ENCODE data around the gene PHLDB2.

PHLDB2 gene

DNA sequence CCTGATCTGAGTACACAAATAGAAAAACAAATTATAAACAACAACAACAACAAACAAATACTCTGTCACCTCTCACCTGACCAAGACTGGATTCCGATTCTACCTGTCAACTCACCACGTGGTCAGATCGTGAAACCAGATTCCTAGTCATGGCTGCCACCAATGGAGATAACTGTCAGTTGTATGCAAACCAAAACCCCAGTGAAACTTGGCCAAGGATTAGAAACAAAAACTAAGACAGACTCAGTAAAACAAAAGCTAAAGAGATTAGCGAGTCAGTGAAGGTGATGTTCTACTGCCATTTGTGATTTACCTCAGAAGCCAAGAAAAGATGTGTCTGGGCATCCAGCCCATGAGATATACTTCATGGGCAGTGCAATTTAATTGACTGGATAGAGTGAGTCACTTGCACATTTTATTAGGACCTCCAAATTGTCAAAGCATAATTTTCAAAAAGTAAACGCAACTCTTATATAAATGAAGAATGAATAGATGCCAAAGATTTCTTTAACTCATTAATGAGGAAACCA, 31.1 kb downstream of the PHLDB2 start:
- no peak overlapping the region for H3K9ac ChIP-seq (ENCODE audit: low read depth, low read length)
- no peaks in the 10 kb centered on the region for H3K27me3 ChIP-seq (ENCODE audit: control insufficient read depth, insufficient read depth, low read length)
- H3K4me1 ChIP-seq (ENCODE audit: control insufficient read depth, insufficient read depth, low read length), result no peaks in the 10 kb centered on the region
- no peaks in the 10 kb centered on the region for H3K36me3 ChIP-seq (ENCODE audit: control insufficient read depth, insufficient read depth, low read length)
- H3K9me3 ChIP-seq (ENCODE audit: control insufficient read depth, insufficient read depth, low read length), result no peaks in the 10 kb centered on the region
- no peak overlapping the region for H3K4me3 ChIP-seq (ENCODE audit: low read depth, low read length)

DNA sequence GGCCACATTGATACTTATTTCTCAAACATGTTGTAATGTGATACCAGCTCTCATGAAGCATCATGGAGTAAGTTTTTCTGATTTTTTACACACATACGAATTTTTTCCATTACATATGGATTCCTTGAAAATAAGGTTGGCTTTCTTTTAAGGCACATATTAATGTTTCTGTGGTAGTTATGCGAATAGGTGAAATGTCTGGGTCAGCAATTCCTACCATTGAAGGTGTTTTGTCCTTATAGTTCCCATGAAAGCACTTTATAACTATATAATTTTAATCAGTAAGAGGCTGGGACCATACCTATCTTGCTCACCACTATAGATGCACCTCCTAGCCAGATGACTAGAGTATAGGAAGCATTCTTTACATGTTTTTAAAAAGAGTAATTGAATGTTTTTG, 33.0 kb downstream of the PHLDB2 start:
- Histone ChIP-seq H3K36me3 (ENCODE audit: control insufficient read depth, insufficient read depth, low read length) (no peaks in the 10 kb centered on the region), H3K4me3 (ENCODE audit: low read depth, low read length) (no peak overlapping the region), H3K9me3 (ENCODE audit: control insufficient read depth, insufficient read depth, low read length) (no peaks in the 10 kb centered on the region), H3K9ac (ENCODE audit: low read depth, low read length) (no peak overlapping the region), H3K4me1 (ENCODE audit: control insufficient read depth, insufficient read depth, low read length) (no peaks in the 10 kb centered on the region), H3K27me3 (ENCODE audit: control insufficient read depth, insufficient read depth, low read length) (no peaks in the 10 kb centered on the region)

DNA sequence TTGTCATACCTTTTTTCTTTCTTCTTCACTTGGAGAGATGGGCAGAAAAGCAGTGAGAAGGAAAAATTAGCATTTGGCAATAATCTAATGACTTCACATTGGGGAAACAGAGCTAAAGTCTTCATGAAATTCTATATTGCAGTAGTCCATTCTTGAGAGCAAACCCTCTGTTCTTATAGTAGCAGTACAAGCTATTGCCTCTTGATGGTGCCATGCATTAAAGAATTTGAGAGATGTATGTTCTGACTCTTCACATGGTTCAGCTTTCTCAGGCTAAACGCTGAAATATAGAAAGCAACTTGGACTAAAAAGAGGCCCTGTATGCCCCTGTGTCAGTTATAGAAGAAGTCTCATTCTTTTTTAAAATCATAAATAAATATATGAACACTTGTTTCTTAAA, 36.0 kb downstream of the PHLDB2 start:
- Histone ChIP-seq H3K4me3 (ENCODE audit: low read depth, low read length) (no peak overlapping the region), H3K27me3 (ENCODE audit: control insufficient read depth, insufficient read depth, low read length) (no peaks in the 10 kb centered on the region), H3K4me1 (ENCODE audit: control insufficient read depth, insufficient read depth, low read length) (no peaks in the 10 kb centered on the region), H3K36me3 (ENCODE audit: control insufficient read depth, insufficient read depth, low read length) (no peaks in the 10 kb centered on the region), H3K9me3 (ENCODE audit: control insufficient read depth, insufficient read depth, low read length) (no peaks in the 10 kb centered on the region), H3K9ac (ENCODE audit: low read depth, low read length) (no peak overlapping the region)

DNA sequence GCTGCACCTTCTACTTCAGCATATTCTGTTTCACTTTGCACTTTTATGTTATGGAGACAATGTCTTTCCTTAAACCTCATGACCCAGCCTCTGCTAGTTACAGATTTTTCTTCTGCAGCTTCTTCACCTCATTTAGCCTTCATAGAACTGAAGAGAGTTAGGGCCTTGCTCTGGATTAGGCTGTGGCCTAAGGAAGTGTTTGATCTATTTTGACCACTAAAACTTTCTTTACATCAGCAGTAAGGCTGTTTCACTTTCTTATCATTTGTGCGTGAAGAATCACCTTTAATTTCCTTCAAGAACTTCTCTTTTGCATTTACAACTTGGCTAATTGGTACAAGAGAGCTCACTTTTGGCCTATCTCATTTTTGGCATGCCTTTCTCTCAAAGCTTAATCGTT, 40.9 kb downstream of the PHLDB2 start:
- Histone ChIP-seq H3K9me3 (ENCODE audit: control insufficient read depth, insufficient read depth, low read length) (no peaks in the 10 kb centered on the region), H3K9ac (ENCODE audit: low read depth, low read length) (no peak overlapping the region), H3K36me3 (ENCODE audit: control insufficient read depth, insufficient read depth, low read length) (no peaks in the 10 kb centered on the region), H3K4me3 (ENCODE audit: low read depth, low read length) (no peak overlapping the region), H3K27me3 (ENCODE audit: control insufficient read depth, insufficient read depth, low read length) (no peaks in the 10 kb centered on the region), H3K4me1 (ENCODE audit: control insufficient read depth, insufficient read depth, low read length) (no peaks in the 10 kb centered on the region)

DNA sequence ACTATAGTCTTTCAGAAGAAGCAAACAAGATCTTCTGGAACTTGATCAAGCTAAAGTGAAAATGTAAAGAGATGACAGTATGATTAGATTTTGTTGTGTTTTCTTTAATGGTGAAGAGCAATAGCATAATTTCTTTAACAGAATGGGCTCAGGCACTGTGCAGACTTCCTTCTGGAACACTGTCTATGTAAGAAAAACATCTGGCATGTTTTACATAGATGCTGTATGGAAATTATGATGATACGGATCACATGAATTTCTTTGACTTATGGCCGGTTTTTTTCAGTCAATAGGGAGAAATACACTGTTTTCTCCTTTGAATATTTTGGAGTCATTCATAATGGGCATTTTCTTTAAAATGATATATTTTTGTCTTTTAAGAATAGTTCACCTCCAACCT, 42.6 kb downstream of the PHLDB2 start:
- no peaks in the 10 kb centered on the region for H3K4me1 ChIP-seq (ENCODE audit: control insufficient read depth, insufficient read depth, low read length)
- H3K9me3 ChIP-seq (ENCODE audit: control insufficient read depth, insufficient read depth, low read length), result no peaks in the 10 kb centered on the region
- H3K4me3 ChIP-seq (ENCODE audit: low read depth, low read length), result no peak overlapping the region
- H3K36me3 ChIP-seq (ENCODE audit: control insufficient read depth, insufficient read depth, low read length), result no peaks in the 10 kb centered on the region
- H3K9ac ChIP-seq (ENCODE audit: low read depth, low read length), result no peak overlapping the region
- no peaks in the 10 kb centered on the region for H3K27me3 ChIP-seq (ENCODE audit: control insufficient read depth, insufficient read depth, low read length)

DNA sequence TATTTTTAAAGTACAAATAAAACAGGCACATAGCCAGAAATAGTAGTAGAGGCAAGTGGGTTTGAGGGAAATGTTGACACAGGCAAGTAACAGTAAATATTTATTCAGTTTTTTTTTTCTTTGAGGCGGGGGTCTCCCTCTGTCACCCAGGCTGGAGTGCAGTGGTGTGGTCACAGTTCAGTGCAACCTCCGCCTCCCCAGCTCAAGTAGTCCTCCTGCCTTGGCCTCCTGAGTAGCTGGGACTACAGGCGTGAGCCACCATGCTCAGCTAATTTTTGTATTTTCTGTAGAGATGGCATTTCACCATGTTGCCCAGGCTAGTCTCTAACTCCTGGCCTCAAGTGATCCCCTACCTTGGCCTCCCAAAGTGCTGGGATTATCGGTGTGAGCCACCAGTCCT, 43.5 kb downstream of the PHLDB2 start:
- no peak overlapping the region for H3K4me3 ChIP-seq (ENCODE audit: low read depth, low read length)
- no peak overlapping the region for H3K9ac ChIP-seq (ENCODE audit: low read depth, low read length)
- no peaks in the 10 kb centered on the region for H3K4me1 ChIP-seq (ENCODE audit: control insufficient read depth, insufficient read depth, low read length)
- no peaks in the 10 kb centered on the region for H3K9me3 ChIP-seq (ENCODE audit: control insufficient read depth, insufficient read depth, low read length)
- H3K27me3 ChIP-seq (ENCODE audit: control insufficient read depth, insufficient read depth, low read length), result no peaks in the 10 kb centered on the region
- no peaks in the 10 kb centered on the region for H3K36me3 ChIP-seq (ENCODE audit: control insufficient read depth, insufficient read depth, low read length)

DNA sequence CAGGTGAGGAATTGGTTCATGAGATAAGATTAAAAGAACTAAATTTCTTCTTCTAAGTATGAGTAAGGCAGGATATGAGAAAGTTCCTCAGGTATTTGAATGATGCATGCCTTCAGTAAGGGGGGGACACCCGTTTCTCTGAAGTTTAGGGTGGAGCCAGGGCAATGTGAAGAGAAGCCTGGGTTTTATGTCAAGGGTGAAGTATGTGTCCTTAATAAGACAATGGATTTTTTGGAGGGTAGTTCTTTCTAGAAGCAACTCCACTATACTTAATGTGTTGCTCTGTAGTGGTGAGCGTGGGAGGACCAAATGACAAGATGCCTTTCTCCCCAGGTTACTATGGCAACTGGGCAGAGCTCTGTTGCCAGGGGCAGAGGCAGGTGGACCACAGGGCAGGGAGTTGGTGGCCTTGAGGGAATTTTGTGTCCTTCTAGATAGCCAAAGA, 44.0 kb downstream of the PHLDB2 start:
- Histone ChIP-seq H3K36me3 (ENCODE audit: control insufficient read depth, insufficient read depth, low read length) (no peaks in the 10 kb centered on the region), H3K9me3 (ENCODE audit: control insufficient read depth, insufficient read depth, low read length) (no peaks in the 10 kb centered on the region), H3K4me1 (ENCODE audit: control insufficient read depth, insufficient read depth, low read length) (no peaks in the 10 kb centered on the region), H3K27me3 (ENCODE audit: control insufficient read depth, insufficient read depth, low read length) (no peaks in the 10 kb centered on the region), H3K4me3 (ENCODE audit: low read depth, low read length) (no peak overlapping the region), H3K9ac (ENCODE audit: low read depth, low read length) (no peak overlapping the region)

DNA sequence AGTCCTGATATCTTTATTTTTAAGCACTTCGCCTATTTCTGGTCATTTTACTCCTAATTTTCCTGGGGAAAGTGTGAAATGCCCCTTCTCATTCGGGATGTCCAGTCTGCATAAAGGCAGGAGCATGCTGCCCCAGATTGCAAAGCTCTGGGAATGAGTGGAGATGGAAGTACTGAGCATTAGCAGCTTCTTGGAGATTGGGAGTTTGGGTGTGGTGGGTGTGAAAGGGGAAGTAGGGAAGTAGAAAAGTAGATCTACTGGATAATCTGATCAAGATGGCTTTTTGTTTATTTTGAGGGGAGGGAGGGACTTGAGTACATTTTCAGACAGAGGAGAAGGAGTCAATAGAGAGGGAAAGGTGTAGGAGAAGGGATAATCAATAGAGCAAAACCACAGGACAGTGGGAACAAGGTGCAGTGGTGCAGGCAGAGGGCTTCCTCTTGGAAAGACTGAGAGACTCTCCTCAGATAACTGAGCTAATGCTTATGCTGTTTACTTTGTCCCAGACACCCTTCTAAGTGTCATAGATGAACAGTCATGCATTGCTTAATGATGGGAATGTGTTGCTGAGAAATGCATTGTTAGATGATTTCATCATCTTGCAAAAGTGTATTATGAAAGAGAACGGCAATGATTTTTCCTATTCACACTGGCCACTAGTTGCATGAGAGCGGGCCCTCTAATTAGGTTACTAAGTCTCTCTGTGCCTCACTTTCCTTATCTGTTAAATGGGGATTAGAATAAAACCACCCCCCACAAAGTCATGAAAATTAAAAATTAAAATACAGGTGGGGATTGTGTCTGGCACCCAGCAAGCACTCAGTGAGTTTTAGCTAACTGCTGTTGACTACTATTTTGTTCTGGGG, 45.5 kb downstream of the PHLDB2 start:
- Histone ChIP-seq H3K36me3 (ENCODE audit: control insufficient read depth, insufficient read depth, low read length) (no peaks in the 10 kb centered on the region), H3K4me3 (ENCODE audit: low read depth, low read length) (no peak overlapping the region), H3K27me3 (ENCODE audit: control insufficient read depth, insufficient read depth, low read length) (no peaks in the 10 kb centered on the region), H3K9ac (ENCODE audit: low read depth, low read length) (no peak overlapping the region), H3K4me1 (ENCODE audit: control insufficient read depth, insufficient read depth, low read length) (no peaks in the 10 kb centered on the region), H3K9me3 (ENCODE audit: control insufficient read depth, insufficient read depth, low read length) (no peaks in the 10 kb centered on the region)

DNA sequence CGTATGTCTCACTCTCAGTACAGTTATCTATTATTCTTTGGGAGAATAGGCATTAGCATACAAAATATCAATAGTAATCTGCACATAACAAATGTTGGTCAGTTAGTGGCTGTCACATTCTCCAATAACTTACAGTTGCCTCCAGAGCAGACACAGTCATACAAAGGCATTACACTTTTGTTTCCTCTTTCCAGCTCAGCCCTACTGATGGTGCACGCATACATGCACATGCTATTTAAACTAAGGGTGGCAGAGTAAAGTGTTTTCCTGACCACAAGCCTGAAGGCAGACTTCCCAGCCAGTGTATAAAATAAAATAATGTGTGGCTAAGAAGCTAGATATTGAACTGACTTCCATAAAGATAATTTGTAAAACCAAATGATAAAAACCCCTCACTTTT, 47.6 kb downstream of the PHLDB2 start:
- no peak overlapping the region for H3K4me3 ChIP-seq (ENCODE audit: low read depth, low read length)
- no peaks in the 10 kb centered on the region for H3K9me3 ChIP-seq (ENCODE audit: control insufficient read depth, insufficient read depth, low read length)
- no peaks in the 10 kb centered on the region for H3K4me1 ChIP-seq (ENCODE audit: control insufficient read depth, insufficient read depth, low read length)
- no peak overlapping the region for H3K9ac ChIP-seq (ENCODE audit: low read depth, low read length)
- H3K36me3 ChIP-seq (ENCODE audit: control insufficient read depth, insufficient read depth, low read length), result no peaks in the 10 kb centered on the region
- H3K27me3 ChIP-seq (ENCODE audit: control insufficient read depth, insufficient read depth, low read length), result no peaks in the 10 kb centered on the region

DNA sequence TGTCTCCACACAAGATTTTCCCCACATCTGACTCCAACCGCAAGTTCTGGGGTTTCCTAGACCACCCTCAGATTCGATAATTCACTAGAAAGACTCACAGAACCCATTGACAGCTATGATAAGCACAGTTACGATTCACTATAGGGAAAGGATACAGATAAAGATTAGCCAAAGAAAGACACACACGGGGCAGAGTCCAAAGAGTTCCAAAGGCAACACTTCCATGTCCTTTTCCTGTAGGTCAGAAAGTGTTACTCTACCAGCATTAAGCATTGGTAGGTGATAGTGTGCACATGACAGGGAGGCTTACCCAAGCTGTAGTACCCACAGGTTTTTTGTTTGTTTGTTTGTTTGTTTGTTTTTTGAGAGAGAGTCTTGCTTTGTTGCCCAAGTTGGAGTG, 48.1 kb downstream of the PHLDB2 start:
- Histone ChIP-seq H3K9ac (ENCODE audit: low read depth, low read length) (no peak overlapping the region), H3K36me3 (ENCODE audit: control insufficient read depth, insufficient read depth, low read length) (no peaks in the 10 kb centered on the region), H3K4me3 (ENCODE audit: low read depth, low read length) (no peak overlapping the region), H3K27me3 (ENCODE audit: control insufficient read depth, insufficient read depth, low read length) (no peaks in the 10 kb centered on the region), H3K9me3 (ENCODE audit: control insufficient read depth, insufficient read depth, low read length) (no peaks in the 10 kb centered on the region), H3K4me1 (ENCODE audit: control insufficient read depth, insufficient read depth, low read length) (no peaks in the 10 kb centered on the region)

DNA sequence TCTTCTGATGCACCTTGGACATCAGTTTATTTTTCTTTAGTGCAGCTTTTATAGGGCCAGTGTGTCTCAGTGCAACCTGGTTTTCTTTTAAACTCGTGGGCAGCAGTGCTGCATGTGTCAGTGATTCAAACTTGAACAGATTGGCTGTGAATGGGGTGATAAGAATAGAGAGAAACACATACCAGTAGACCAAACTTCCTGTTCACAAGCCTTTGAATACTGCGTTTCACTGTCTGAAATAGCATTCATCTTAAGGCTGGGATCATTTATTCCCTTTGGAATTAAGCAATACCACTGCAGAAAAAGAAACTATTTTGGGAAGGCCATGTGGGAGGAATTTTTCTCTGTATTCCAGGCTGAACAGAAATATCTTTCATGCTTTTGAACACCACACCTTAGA, 51.7 kb downstream of the PHLDB2 start:
- H3K4me1 ChIP-seq (ENCODE audit: control insufficient read depth, insufficient read depth, low read length), result no peaks in the 10 kb centered on the region
- H3K27me3 ChIP-seq (ENCODE audit: control insufficient read depth, insufficient read depth, low read length), result no peaks in the 10 kb centered on the region
- no peak overlapping the region for H3K9ac ChIP-seq (ENCODE audit: low read depth, low read length)
- no peak overlapping the region for H3K4me3 ChIP-seq (ENCODE audit: low read depth, low read length)
- H3K9me3 ChIP-seq (ENCODE audit: control insufficient read depth, insufficient read depth, low read length), result no peaks in the 10 kb centered on the region
- H3K36me3 ChIP-seq (ENCODE audit: control insufficient read depth, insufficient read depth, low read length), result no peaks in the 10 kb centered on the region

DNA sequence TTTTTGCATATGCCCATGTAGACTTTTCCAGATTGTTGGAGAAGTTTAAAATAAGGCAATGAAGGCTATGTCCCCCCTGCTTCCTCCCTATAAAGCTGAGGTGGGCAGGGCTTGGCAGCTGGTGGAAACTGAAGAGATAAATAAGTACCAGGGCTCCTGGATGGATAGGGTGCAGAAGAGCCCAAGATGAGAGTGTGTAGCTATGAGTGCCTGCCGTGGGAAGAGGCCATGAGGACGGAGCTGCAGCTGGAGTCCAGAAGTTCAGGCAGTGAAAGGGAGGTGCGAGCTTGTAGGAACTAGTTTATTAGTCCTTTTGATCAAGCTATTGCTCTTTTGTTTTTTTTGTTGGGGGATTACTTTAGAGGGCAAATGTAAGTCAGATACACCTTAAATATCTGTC, 52.4 kb downstream of the PHLDB2 start:
- Histone ChIP-seq H3K9me3 (ENCODE audit: control insufficient read depth, insufficient read depth, low read length) (no peaks in the 10 kb centered on the region), H3K27me3 (ENCODE audit: control insufficient read depth, insufficient read depth, low read length) (no peaks in the 10 kb centered on the region), H3K36me3 (ENCODE audit: control insufficient read depth, insufficient read depth, low read length) (no peaks in the 10 kb centered on the region), H3K4me3 (ENCODE audit: low read depth, low read length) (no peak overlapping the region), H3K4me1 (ENCODE audit: control insufficient read depth, insufficient read depth, low read length) (peaks cover 5% of the 10 kb centered on the region), H3K9ac (ENCODE audit: low read depth, low read length) (no peak overlapping the region)

Measured in iPS-15b (cell line).